DOHH2 (cell line): ENCODE measurements around the gene S1PR1.

Experiments used
- CTCF ChIP-seq: fragments of 200-600 bp; sonication (generic); IDR thresholded peaks from one replicate; pipeline ENCODE4 v1.5.1; 2014; ENCODE audit warnings: antibody characterized with exemption, mild to moderate bottlenecking, low read depth, low read length; ENCODE audit not compliant: poor library complexity, severe bottlenecking
- EZH2phosphoT487 ChIP-seq: fragments of 200-600 bp; sonication (generic); IDR thresholded peaks from 2 replicates; pipeline ENCODE4 v1.6.1; 2017; ENCODE audit warnings: borderline replicate concordance, mild to moderate bottlenecking, antibody characterized with exemption, low read length, moderate library complexity, mixed read lengths

GRCh38 chr1:101199637-101199982 is 37.2 kb upstream of the S1PR1 start:
- TF ChIP-seq CTCF = no peak
- no peak for TF ChIP-seq EZH2phosphoT487
